ENCODE measurements around the gene TAS2R50.

The TAS2R50 gene

GRCh38 chr12:10959804-10960203 lies 26.9 kb downstream of the TAS2R50 start:
- H3K36me3 ChIP-seq (ENCODE audit: control insufficient read depth in 1 of 2, insufficient read depth in 2 of 2, low read depth in 1 of 2, low read length in 2 of 2) = peaks cover 0 to 2% of the 10 kb centered on the region in 2 experiments
- no peak overlapping the region for H2BK15ac ChIP-seq (ENCODE audit: low read depth, poor library complexity, severe bottlenecking)
- H3K9me3 ChIP-seq (ENCODE audit: control insufficient read depth, low read length) = peaks cover 21% of the 10 kb centered on the region
- no peak overlapping the region for H2AK5ac ChIP-seq (ENCODE audit: low read length, severe bottlenecking)
- no peak overlapping the region for H3K14ac ChIP-seq (ENCODE audit: low read length in 2 of 2)
- no peaks in the 10 kb centered on the region for H3K27me3 ChIP-seq (ENCODE audit: control insufficient read depth in 1 of 2, insufficient read depth in 1 of 2, low read length in 2 of 2)
- H2BK12ac ChIP-seq (ENCODE audit: low read length in 2 of 2) = no peak overlapping the region
- H3K9ac ChIP-seq (ENCODE audit: low read length) = no peak overlapping the region
- H3K4me1 ChIP-seq (ENCODE audit: control insufficient read depth, insufficient read depth, low read depth, low read length) = no peaks in the 10 kb centered on the region
- 94% methylated on average over 2 of the region's 2 CpGs for WGBS
- H3K23ac ChIP-seq (ENCODE audit: low read length in 2 of 2) = no peak overlapping the region
- H2BK5ac ChIP-seq (ENCODE audit: low read depth, low read length, poor library complexity, severe bottlenecking) = no peak overlapping the region
- H3K18ac ChIP-seq (ENCODE audit: low read depth in 1 of 2, low read length in 2 of 2) = no peak overlapping the region
- no peak overlapping the region for H3K4me2 ChIP-seq (ENCODE audit: low read length, poor library complexity, severe bottlenecking)
- no peak overlapping the region for H2AFZ ChIP-seq (ENCODE audit: low read depth, low read length)
- no peak overlapping the region for H3K27ac ChIP-seq (ENCODE audit: low read length, poor library complexity, severe bottlenecking)
- DNase-seq = no peak
- no peak overlapping the region for H3K4ac ChIP-seq (ENCODE audit: low read depth in 1 of 2, low read length in 2 of 2)
- peaks cover 4% of the 10 kb centered on the region for H3K79me1 ChIP-seq (replicated peaks; ENCODE audit: low read length, poor library complexity, severe bottlenecking)
- H4K91ac ChIP-seq (ENCODE audit: low read length) = no peak overlapping the region
- H3K4me3 ChIP-seq (ENCODE audit: insufficient read depth in 1 of 2, low read depth in 1 of 2, low read length in 2 of 2) = no peak overlapping the region
- H4K8ac ChIP-seq (ENCODE audit: low read length) = no peak overlapping the region
- no peak overlapping the region for H2BK120ac ChIP-seq (ENCODE audit: low read depth, low read length)

DNA sequence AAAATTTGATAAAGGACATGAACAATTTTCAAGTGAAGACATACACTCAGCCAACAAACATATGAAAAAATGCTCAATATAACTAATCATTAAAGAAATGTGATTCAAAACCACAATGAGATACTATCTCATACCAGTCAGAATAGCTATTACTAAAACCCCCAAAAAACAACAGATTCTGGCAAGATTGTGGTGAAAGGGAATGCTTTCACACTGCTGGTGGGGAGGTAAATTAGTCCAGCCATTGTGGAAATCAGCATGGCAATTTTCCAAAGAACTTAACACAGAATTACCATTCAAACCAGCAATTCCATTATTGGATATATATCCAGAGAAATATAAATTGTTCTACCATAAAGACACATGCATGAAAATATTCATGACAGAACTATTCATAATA lies 29.0 kb downstream of the TAS2R50 start:
- H3K27ac ChIP-seq (ENCODE audit: low read length, poor library complexity, severe bottlenecking) = no peak overlapping the region
- no peaks in the 10 kb centered on the region for H3K4me1 ChIP-seq (ENCODE audit: control insufficient read depth, insufficient read depth, low read depth, low read length)
- peaks cover 13% of the 10 kb centered on the region for H3K79me1 ChIP-seq (replicated peaks; ENCODE audit: low read length, poor library complexity, severe bottlenecking)
- no peak overlapping the region for H2BK12ac ChIP-seq (ENCODE audit: low read length in 2 of 2)
- H3K27me3 ChIP-seq (ENCODE audit: control insufficient read depth in 1 of 2, insufficient read depth in 1 of 2, low read length in 2 of 2) = no peaks in the 10 kb centered on the region
- H3K9ac ChIP-seq (ENCODE audit: low read length) = no peak overlapping the region
- no peak for DNase-seq
- no peak overlapping the region for H4K8ac ChIP-seq (ENCODE audit: low read length)
- H2BK5ac ChIP-seq (ENCODE audit: low read depth, low read length, poor library complexity, severe bottlenecking) = no peak overlapping the region
- peaks cover 0 to 2% of the 10 kb centered on the region in 2 experiments for H3K36me3 ChIP-seq (ENCODE audit: control insufficient read depth in 1 of 2, insufficient read depth in 2 of 2, low read depth in 1 of 2, low read length in 2 of 2)
- no peak overlapping the region for H3K23ac ChIP-seq (ENCODE audit: low read length in 2 of 2)
- H3K4me3 ChIP-seq (ENCODE audit: insufficient read depth in 1 of 2, low read depth in 1 of 2, low read length in 2 of 2) = no peak overlapping the region
- no peak overlapping the region for H3K4ac ChIP-seq (ENCODE audit: low read depth in 1 of 2, low read length in 2 of 2)
- no peak overlapping the region for H3K14ac ChIP-seq (ENCODE audit: low read length in 2 of 2)
- no peak overlapping the region for H2AK5ac ChIP-seq (ENCODE audit: low read length, severe bottlenecking)
- no peak overlapping the region for H2BK120ac ChIP-seq (ENCODE audit: low read depth, low read length)
- no peak overlapping the region for H2AFZ ChIP-seq (ENCODE audit: low read depth, low read length)
- H3K18ac ChIP-seq (ENCODE audit: low read depth in 1 of 2, low read length in 2 of 2) = no peak overlapping the region
- H3K9me3 ChIP-seq (ENCODE audit: control insufficient read depth, low read length) = peaks cover 31% of the 10 kb centered on the region
- no peak overlapping the region for H3K4me2 ChIP-seq (ENCODE audit: low read length, poor library complexity, severe bottlenecking)
- no peak overlapping the region for H2BK15ac ChIP-seq (ENCODE audit: low read depth, poor library complexity, severe bottlenecking)
- H4K91ac ChIP-seq (ENCODE audit: low read length) = no peak overlapping the region

DNA sequence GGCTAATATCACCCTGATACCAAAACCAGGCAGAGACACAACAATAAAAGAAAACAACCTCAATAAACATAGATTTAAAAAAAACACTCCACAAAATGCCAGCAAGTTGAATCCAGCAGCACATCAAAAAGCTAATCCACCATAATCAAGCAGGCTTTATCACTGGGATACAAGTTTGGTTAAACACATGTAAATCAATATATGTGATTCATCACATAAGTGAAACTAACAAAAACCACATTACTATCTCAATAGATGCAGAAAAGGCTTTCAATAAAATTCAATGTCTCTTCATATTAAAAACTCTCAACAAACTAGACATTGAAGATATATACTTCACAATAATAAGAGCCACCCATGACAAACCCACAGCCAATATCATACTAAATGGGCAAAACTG lies 30.6 kb downstream of the TAS2R50 start:
- no peak overlapping the region for H2BK12ac ChIP-seq (ENCODE audit: low read length in 2 of 2)
- no peak overlapping the region for H3K27ac ChIP-seq (ENCODE audit: low read length, poor library complexity, severe bottlenecking)
- no peak overlapping the region for H2BK5ac ChIP-seq (ENCODE audit: low read depth, low read length, poor library complexity, severe bottlenecking)
- H4K91ac ChIP-seq (ENCODE audit: low read length) = no peak overlapping the region
- no peak overlapping the region for H2BK15ac ChIP-seq (ENCODE audit: low read depth, poor library complexity, severe bottlenecking)
- H3K4ac ChIP-seq (ENCODE audit: low read depth in 1 of 2, low read length in 2 of 2) = no peak overlapping the region
- H3K14ac ChIP-seq (ENCODE audit: low read length in 2 of 2) = no peak overlapping the region
- H3K18ac ChIP-seq (ENCODE audit: low read depth in 1 of 2, low read length in 2 of 2) = no peak overlapping the region
- H2BK120ac ChIP-seq (ENCODE audit: low read depth, low read length) = no peak overlapping the region
- H3K23ac ChIP-seq (ENCODE audit: low read length in 2 of 2) = no peak overlapping the region
- no peak overlapping the region for H3K9ac ChIP-seq (ENCODE audit: low read length)
- H3K79me1 ChIP-seq (replicated peaks; ENCODE audit: low read length, poor library complexity, severe bottlenecking) = peaks cover 14% of the 10 kb centered on the region
- H2AK5ac ChIP-seq (ENCODE audit: low read length, severe bottlenecking) = no peak overlapping the region
- no peak overlapping the region for H4K8ac ChIP-seq (ENCODE audit: low read length)
- H3K9me3 ChIP-seq (ENCODE audit: control insufficient read depth, low read length) = peaks cover 31% of the 10 kb centered on the region
- H3K36me3 ChIP-seq (ENCODE audit: control insufficient read depth in 1 of 2, insufficient read depth in 2 of 2, low read depth in 1 of 2, low read length in 2 of 2) = no peaks in the 10 kb centered on the region
- no peaks in the 10 kb centered on the region for H3K4me1 ChIP-seq (ENCODE audit: control insufficient read depth, insufficient read depth, low read depth, low read length)
- no peaks in the 10 kb centered on the region for H3K27me3 ChIP-seq (ENCODE audit: control insufficient read depth in 1 of 2, insufficient read depth in 1 of 2, low read length in 2 of 2)
- no peak for DNase-seq
- no peak overlapping the region for H3K4me3 ChIP-seq (ENCODE audit: insufficient read depth in 1 of 2, low read depth in 1 of 2, low read length in 2 of 2)
- no peak overlapping the region for H3K4me2 ChIP-seq (ENCODE audit: low read length, poor library complexity, severe bottlenecking)
- H2AFZ ChIP-seq (ENCODE audit: low read depth, low read length) = no peak overlapping the region

- Histone ChIP-seq H4K91ac (ENCODE audit: low read length) (no peak overlapping the region), H3K14ac (ENCODE audit: low read length in 2 of 2) (no peak overlapping the region), H2AK5ac (ENCODE audit: low read length, severe bottlenecking) (no peak overlapping the region), H2BK5ac (ENCODE audit: low read depth, low read length, poor library complexity, severe bottlenecking) (no peak overlapping the region), H3K18ac (ENCODE audit: low read depth in 1 of 2, low read length in 2 of 2) (no peak overlapping the region), H3K4me2 (ENCODE audit: low read length, poor library complexity, severe bottlenecking) (no peak overlapping the region), H2BK120ac (ENCODE audit: low read depth, low read length) (no peak overlapping the region), H3K4me1 (ENCODE audit: control insufficient read depth, insufficient read depth, low read depth, low read length) (no peaks in the 10 kb centered on the region), H3K79me1 (replicated peaks; ENCODE audit: low read length, poor library complexity, severe bottlenecking) (peaks cover 19% of the 10 kb centered on the region), H2BK15ac (ENCODE audit: low read depth, poor library complexity, severe bottlenecking) (no peak overlapping the region), H4K8ac (ENCODE audit: low read length) (no peak overlapping the region), H2AFZ (ENCODE audit: low read depth, low read length) (no peak overlapping the region), H3K4ac (ENCODE audit: low read depth in 1 of 2, low read length in 2 of 2) (no peak overlapping the region), H3K36me3 (ENCODE audit: control insufficient read depth in 1 of 2, insufficient read depth in 2 of 2, low read depth in 1 of 2, low read length in 2 of 2) (peaks cover 0 to 4% of the 10 kb centered on the region in 2 experiments), H2BK12ac (ENCODE audit: low read length in 2 of 2) (no peak overlapping the region), H3K27me3 (ENCODE audit: control insufficient read depth in 1 of 2, insufficient read depth in 1 of 2, low read length in 2 of 2) (no peaks in the 10 kb centered on the region), H3K4me3 (ENCODE audit: insufficient read depth in 1 of 2, low read depth in 1 of 2, low read length in 2 of 2) (no peak overlapping the region), H3K23ac (ENCODE audit: low read length in 2 of 2) (no peak overlapping the region), H3K27ac (ENCODE audit: low read length, poor library complexity, severe bottlenecking) (no peak overlapping the region), H3K9ac (ENCODE audit: low read length) (no peak overlapping the region), H3K9me3 (ENCODE audit: control insufficient read depth, low read length) (peaks cover 43% of the 10 kb centered on the region)
- DNase-seq = no peak
- 98% methylated on average over 4 of the region's 4 CpGs for WGBS
Measured at GRCh38 chr12:10952645-10953044, 34.1 kb downstream of the TAS2R50 start.

All from mesenchymal stem cell (in vitro differentiated cells and primary cell).